ENCODE measurements around the gene DCLK2. TPM values are rescaled to one million over a fixed set of nuclear protein-coding genes. Genes with fewer than 3 reads are reported as not detected.

The DCLK2 gene
- polyA plus RNA-seq, 1 donor from 2014 or later = 134 TPM

- Histone ChIP-seq H3K9me3 (ENCODE audit: low read length) (no peaks in the 10 kb centered on the region), H4K20me1 (ENCODE audit: insufficient read depth) (no peaks in the 10 kb centered on the region), H3F3A (ENCODE audit: insufficient read depth, low read length, poor library complexity, severe bottlenecking) (peaks cover 4% of the 10 kb centered on the region), H2AFZ (ENCODE audit: low read depth, low read length) (no peak overlapping the region), H3K4me2 (ENCODE audit: low read length) (no peak overlapping the region), H3K9me2 (ENCODE audit: insufficient read depth, low read length) (no peaks in the 10 kb centered on the region), H3K9ac (ENCODE audit: low read length) (no peak overlapping the region), H3K36me3 (ENCODE audit: insufficient read depth, low read length) (peaks cover 25% of the 10 kb centered on the region), H3K27me3 (ENCODE audit: insufficient read depth, low read depth, low read length) (no peaks in the 10 kb centered on the region), H3K4me3 (ENCODE audit: low read length) (no peak overlapping the region), H3K27ac (ENCODE audit: low read length) (no peak overlapping the region), H3K79me2 (replicated peaks; ENCODE audit: insufficient read depth, low read length) (no peaks in the 10 kb centered on the region)
- TF ChIP-seq EP300 (conservative IDR thresholded peaks at IDR 0.05; ENCODE audit: poor library complexity, severe bottlenecking) = no peak
- no peak for TF ChIP-seq TAF1 (IDR thresholded peaks at IDR 0.05; ENCODE audit: low read depth)
- TF ChIP-seq EZH2 (IDR thresholded peaks at IDR 0.05; ENCODE audit: borderline replicate concordance, insufficient read depth, low read length, poor library complexity, severe bottlenecking) = no peak
- TF ChIP-seq POLR2AphosphoS5 (IDR thresholded peaks at IDR 0.05) = no peak
- no peak for TF ChIP-seq SMC3 (conservative IDR thresholded peaks at IDR 0.05; ENCODE audit: poor library complexity)
- TF ChIP-seq, protein P1, sequence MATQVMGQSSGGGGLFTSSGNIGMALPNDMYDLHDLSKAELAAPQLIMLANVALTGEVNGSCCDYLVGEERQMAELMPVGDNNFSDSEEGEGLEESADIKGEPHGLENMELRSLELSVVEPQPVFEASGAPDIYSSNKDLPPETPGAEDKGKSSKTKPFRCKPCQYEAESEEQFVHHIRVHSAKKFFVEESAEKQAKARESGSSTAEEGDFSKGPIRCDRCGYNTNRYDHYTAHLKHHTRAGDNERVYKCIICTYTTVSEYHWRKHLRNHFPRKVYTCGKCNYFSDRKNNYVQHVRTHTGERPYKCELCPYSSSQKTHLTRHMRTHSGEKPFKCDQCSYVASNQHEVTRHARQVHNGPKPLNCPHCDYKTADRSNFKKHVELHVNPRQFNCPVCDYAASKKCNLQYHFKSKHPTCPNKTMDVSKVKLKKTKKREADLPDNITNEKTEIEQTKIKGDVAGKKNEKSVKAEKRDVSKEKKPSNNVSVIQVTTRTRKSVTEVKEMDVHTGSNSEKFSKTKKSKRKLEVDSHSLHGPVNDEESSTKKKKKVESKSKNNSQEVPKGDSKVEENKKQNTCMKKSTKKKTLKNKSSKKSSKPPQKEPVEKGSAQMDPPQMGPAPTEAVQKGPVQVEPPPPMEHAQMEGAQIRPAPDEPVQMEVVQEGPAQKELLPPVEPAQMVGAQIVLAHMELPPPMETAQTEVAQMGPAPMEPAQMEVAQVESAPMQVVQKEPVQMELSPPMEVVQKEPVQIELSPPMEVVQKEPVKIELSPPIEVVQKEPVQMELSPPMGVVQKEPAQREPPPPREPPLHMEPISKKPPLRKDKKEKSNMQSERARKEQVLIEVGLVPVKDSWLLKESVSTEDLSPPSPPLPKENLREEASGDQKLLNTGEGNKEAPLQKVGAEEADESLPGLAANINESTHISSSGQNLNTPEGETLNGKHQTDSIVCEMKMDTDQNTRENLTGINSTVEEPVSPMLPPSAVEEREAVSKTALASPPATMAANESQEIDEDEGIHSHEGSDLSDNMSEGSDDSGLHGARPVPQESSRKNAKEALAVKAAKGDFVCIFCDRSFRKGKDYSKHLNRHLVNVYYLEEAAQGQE (IDR thresholded peaks at IDR 0.05; ENCODE audit: borderline replicate concordance) = no peak
- TF ChIP-seq RAD21 (conservative IDR thresholded peaks at IDR 0.05) = no peak
- TF ChIP-seq MXI1 (conservative IDR thresholded peaks at IDR 0.05; ENCODE audit: poor library complexity, severe bottlenecking) = no peak
- TF ChIP-seq, protein P2, sequence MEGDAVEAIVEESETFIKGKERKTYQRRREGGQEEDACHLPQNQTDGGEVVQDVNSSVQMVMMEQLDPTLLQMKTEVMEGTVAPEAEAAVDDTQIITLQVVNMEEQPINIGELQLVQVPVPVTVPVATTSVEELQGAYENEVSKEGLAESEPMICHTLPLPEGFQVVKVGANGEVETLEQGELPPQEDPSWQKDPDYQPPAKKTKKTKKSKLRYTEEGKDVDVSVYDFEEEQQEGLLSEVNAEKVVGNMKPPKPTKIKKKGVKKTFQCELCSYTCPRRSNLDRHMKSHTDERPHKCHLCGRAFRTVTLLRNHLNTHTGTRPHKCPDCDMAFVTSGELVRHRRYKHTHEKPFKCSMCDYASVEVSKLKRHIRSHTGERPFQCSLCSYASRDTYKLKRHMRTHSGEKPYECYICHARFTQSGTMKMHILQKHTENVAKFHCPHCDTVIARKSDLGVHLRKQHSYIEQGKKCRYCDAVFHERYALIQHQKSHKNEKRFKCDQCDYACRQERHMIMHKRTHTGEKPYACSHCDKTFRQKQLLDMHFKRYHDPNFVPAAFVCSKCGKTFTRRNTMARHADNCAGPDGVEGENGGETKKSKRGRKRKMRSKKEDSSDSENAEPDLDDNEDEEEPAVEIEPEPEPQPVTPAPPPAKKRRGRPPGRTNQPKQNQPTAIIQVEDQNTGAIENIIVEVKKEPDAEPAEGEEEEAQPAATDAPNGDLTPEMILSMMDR (IDR thresholded peaks at IDR 0.05; ENCODE audit: poor library complexity, severe bottlenecking) = no peak
Measured at GRCh38 chr4:150248181-150248580, 169.9 kb downstream of the DCLK2 start.

- H3F3A ChIP-seq (ENCODE audit: insufficient read depth, low read length, poor library complexity, severe bottlenecking) = peaks cover 4% of the 10 kb centered on the region
Measured at GRCh38 chr4:150250293-150250997, 172.2 kb downstream of the DCLK2 start.

More at GRCh38 chr4:150250293-150250997, 172.2 kb downstream of the DCLK2 start:
- TF ChIP-seq RAD21 (conservative IDR thresholded peaks at IDR 0.05) = no peak
- TF ChIP-seq EZH2 (IDR thresholded peaks at IDR 0.05; ENCODE audit: borderline replicate concordance, insufficient read depth, low read length, poor library complexity, severe bottlenecking) = no peak
- TF ChIP-seq TAF1 (IDR thresholded peaks at IDR 0.05; ENCODE audit: low read depth) = no peak
- TF ChIP-seq, protein P2 (IDR thresholded peaks at IDR 0.05; ENCODE audit: poor library complexity, severe bottlenecking) = no peak
- TF ChIP-seq, protein P1 (IDR thresholded peaks at IDR 0.05; ENCODE audit: borderline replicate concordance) = no peak
- TF ChIP-seq MXI1 (conservative IDR thresholded peaks at IDR 0.05; ENCODE audit: poor library complexity, severe bottlenecking) = no peak
- no peak overlapping the region for H2AFZ ChIP-seq (ENCODE audit: low read depth, low read length)
- no peaks in the 10 kb centered on the region for H3K79me2 ChIP-seq (replicated peaks; ENCODE audit: insufficient read depth, low read length)
- no peak overlapping the region for H3K4me2 ChIP-seq (ENCODE audit: low read length)
- no peak overlapping the region for H3K4me3 ChIP-seq (ENCODE audit: low read length)
- H3K36me3 ChIP-seq (ENCODE audit: insufficient read depth, low read length) = peaks cover 46% of the 10 kb centered on the region
- no peak overlapping the region for H3K9ac ChIP-seq (ENCODE audit: low read length)
- no peaks in the 10 kb centered on the region for H3K27me3 ChIP-seq (ENCODE audit: insufficient read depth, low read depth, low read length)
- no peak overlapping the region for H3K27ac ChIP-seq (ENCODE audit: low read length)
- H4K20me1 ChIP-seq (ENCODE audit: insufficient read depth) = no peaks in the 10 kb centered on the region
- H3K9me2 ChIP-seq (ENCODE audit: insufficient read depth, low read length) = no peaks in the 10 kb centered on the region
- no peaks in the 10 kb centered on the region for H3K9me3 ChIP-seq (ENCODE audit: low read length)
